Body of pancreas (tissue), 4 donors: ENCODE measurements around the gene NELFCD.

Source experiments
- CTCF ChIP-seq, 7 experiments: fragments of 450-650 bp in 4 of 7; fragments of 200-600 bp in 3 of 7; sonication (generic) in 3 of 7; IDR thresholded peaks; one replicate each; pipeline ENCODE4 v1.5.1; 2016 to 2019; ENCODE audit warnings: antibody characterized with exemption in 7 of 7
- POLR2A ChIP-seq, 3 donors: fragments of 450-650 bp; IDR thresholded peaks; one replicate each; pipeline ENCODE4 v1.6.1; 2016; ENCODE audit warnings: antibody characterized with exemption in 3 of 3, mild to moderate bottlenecking in 2 of 3

DNA sequence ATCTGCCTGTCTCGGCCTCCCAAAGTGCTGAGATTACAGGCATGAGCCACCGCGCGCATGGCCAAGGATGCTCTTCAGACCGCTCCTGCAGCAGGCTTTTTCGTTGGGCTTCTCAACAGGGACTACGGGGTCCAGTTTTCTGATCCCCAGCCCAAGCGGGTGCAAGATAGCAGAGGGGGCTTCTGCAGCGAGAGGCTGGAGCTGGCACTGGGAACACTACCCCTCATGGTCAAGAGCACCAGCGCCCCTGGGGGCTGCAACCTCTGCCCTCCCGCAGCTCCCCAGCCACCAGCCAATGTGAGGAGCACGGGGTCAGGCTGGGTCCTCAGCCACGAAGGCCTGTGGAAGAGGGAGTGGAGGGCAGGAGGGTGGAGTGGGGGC lies 20.0 kb downstream of the NELFCD start:
- TF ChIP-seq POLR2A (IDR thresholded peaks at IDR 0.05) = no peak
- TF ChIP-seq CTCF (IDR thresholded peaks at IDR 0.05) = no peak
